ENCODE measurements around the gene MCAT. TPM values are rescaled to one million over a fixed set of nuclear protein-coding genes. Genes with fewer than 3 reads are reported as not detected.

The MCAT gene
- total and polyA plus RNA-seq, 2 donors (not counting 1 experiment from before 2014, with no cell fraction given): 8.4 to 10.1 TPM

GRCh38 chr22:43110444-43110926 is 32.7 kb downstream of the MCAT start, which contains the start of gene BIK:
BIK (plus strand) TSS chr22:43110750; CDS start chr22:43124023, 13,273 bp downstream.
- peak within 1 kb of the TSS; percentile 45 to 73 (median 57) for H3K4me3 ChIP-seq (ENCODE audit: control extremely low read depth in 1 of 5, extremely low read depth in 1 of 5, insufficient read depth in 1 of 5, low read depth in 2 of 5, low read length in 4 of 5)
- peaks cover 9% of the 10 kb centered on the region for H3K79me2 ChIP-seq (ENCODE audit: control insufficient read depth, insufficient read depth, low read length)
- peaks cover 25% of the 10 kb centered on the region for H3K4me1 Mint-ChIP-seq
- H3K27me3 ChIP-seq (replicated peaks in 1 of 4; ENCODE audit: control extremely low read depth in 1 of 4, control insufficient read depth in 3 of 4, insufficient read depth in 4 of 4, low read length in 3 of 4): peaks cover 0 to 71% (median 34%) of the 10 kb centered on the region in 4 experiments
- ATAC-seq (ENCODE audit: low read depth): peak; percentile 61
- ChIA-PET POLR2A (interaction anchor here (0.7 kb wide), 1 partner anchor 28 kb away, joined by 5 read pairs; no protein-coding TSS in a partner anchor), CTCF (interaction anchor here (0.7 to 2.0 kb wide), 9 partner anchors 11 to 541 kb away, joined by 3 to 9 read pairs (median 4); no protein-coding TSS in a partner anchor)
- H3K4me2 ChIP-seq (replicated peaks; ENCODE audit: low read depth, low read length, poor library complexity, severe bottlenecking): peak within 1 kb of the TSS; percentile 98
- H3K9me3 Mint-ChIP-seq (ENCODE audit: insufficient read depth): no peaks in the 10 kb centered on the region
- H3K4me1 ChIP-seq (ENCODE audit: control insufficient read depth in 2 of 2, insufficient read depth in 2 of 2, low read length in 2 of 2): peaks cover 32 to 41% of the 10 kb centered on the region in 2 donors
- intact Hi-C loops (cut with micrococcal nuclease): loop anchor here (2.0 kb wide), 2 partner anchors 22 to 26 kb away; partner anchors contain the start of gene TTLL1
- H3K27ac ChIP-seq (ENCODE audit: low read length in 2 of 2): no peak within 1 kb of the TSS
- peak within 1 kb of the TSS; percentile 71 for H3K9ac ChIP-seq (ENCODE audit: low read length)
- H4K20me1 ChIP-seq (ENCODE audit: control insufficient read depth, insufficient read depth, low read length, poor library complexity, severe bottlenecking): peaks cover 8% of the 10 kb centered on the region
- H3K27ac Mint-ChIP-seq: peak within 1 kb of the TSS; percentile 41
- peak; percentile 65 for DNase-seq
- H3K27me3 Mint-ChIP-seq: peaks cover 36% of the 10 kb centered on the region
- no peaks in the 10 kb centered on the region for H3K36me3 ChIP-seq (replicated peaks in 1 of 2; ENCODE audit: control extremely low read depth in 1 of 2, control insufficient read depth in 1 of 2, extremely low read depth in 1 of 2, insufficient read depth in 2 of 2, low read length in 1 of 2)
- TF ChIP-seq CTCF (IDR thresholded peaks at IDR 0.05) (peak; percentile 26), EZH2 (IDR thresholded peaks at IDR 0.05; ENCODE audit: borderline replicate concordance, insufficient read depth, low read depth, low read length, poor library complexity, severe bottlenecking) (no peak)
- H2AFZ ChIP-seq (ENCODE audit: insufficient read depth, low read depth, low read length, poor library complexity, severe bottlenecking): peak within 1 kb of the TSS; percentile 78
- peak within 1 kb of the TSS; percentile 87 for H3K4me3 Mint-ChIP-seq
- H3K9me3 ChIP-seq (ENCODE audit: control extremely low read depth in 1 of 3, control insufficient read depth in 2 of 3, insufficient read depth in 1 of 3, low read length in 2 of 3): peaks cover 0 to 9% (median 0%) of the 10 kb centered on the region in 3 donors
- WGBS (ENCODE audit: insufficient coverage): under 1% methylated on average over 49 of the region's 49 CpGs

GRCh38 chr22:43109921-43110443 is 33.2 kb downstream of the MCAT start:
- no peak for ATAC-seq (ENCODE audit: low read depth)
- DNase-seq: no peak
- Histone ChIP-seq H3K36me3 (replicated peaks in 1 of 2; ENCODE audit: control extremely low read depth in 1 of 2, control insufficient read depth in 1 of 2, extremely low read depth in 1 of 2, insufficient read depth in 2 of 2, low read length in 1 of 2) (no peaks in the 10 kb centered on the region), H3K79me2 (ENCODE audit: control insufficient read depth, insufficient read depth, low read length) (peaks cover 9% of the 10 kb centered on the region), H4K20me1 (ENCODE audit: control insufficient read depth, insufficient read depth, low read length, poor library complexity, severe bottlenecking) (peaks cover 6% of the 10 kb centered on the region), H3K4me2 (replicated peaks; ENCODE audit: low read depth, low read length, poor library complexity, severe bottlenecking) (peak overlapping the region; percentile 98), H3K4me3 (ENCODE audit: control extremely low read depth in 1 of 5, extremely low read depth in 1 of 5, insufficient read depth in 1 of 5, low read depth in 2 of 5, low read length in 4 of 5) (peak overlapping the region; percentile 22 to 73 (median 57)), H3K27ac (ENCODE audit: low read length in 2 of 2) (no peak overlapping the region), H3K4me1 (ENCODE audit: control insufficient read depth in 2 of 2, insufficient read depth in 2 of 2, low read length in 2 of 2) (peaks cover 27 to 36% of the 10 kb centered on the region in 2 donors), H3K27me3 (replicated peaks in 1 of 4; ENCODE audit: control extremely low read depth in 1 of 4, control insufficient read depth in 3 of 4, insufficient read depth in 4 of 4, low read length in 3 of 4) (peaks cover 0 to 67% (median 32%) of the 10 kb centered on the region in 4 experiments), H3K9me3 (ENCODE audit: control extremely low read depth in 1 of 3, control insufficient read depth in 2 of 3, insufficient read depth in 1 of 3, low read length in 2 of 3) (peaks cover 0 to 9% (median 0%) of the 10 kb centered on the region in 3 donors), H3K9ac (ENCODE audit: low read length) (peak overlapping the region; percentile 71), H2AFZ (ENCODE audit: insufficient read depth, low read depth, low read length, poor library complexity, severe bottlenecking) (peak overlapping the region; percentile 78)
- Mint-ChIP-seq H3K4me3 (peak overlapping the region; percentile 81), H3K27me3 (peaks cover 36% of the 10 kb centered on the region), H3K9me3 (ENCODE audit: insufficient read depth) (no peaks in the 10 kb centered on the region), H3K4me1 (peaks cover 21% of the 10 kb centered on the region), H3K27ac (peak overlapping the region; percentile 16)
- 12% methylated on average over 28 of the region's 32 CpGs for WGBS (ENCODE audit: insufficient coverage)
- intact Hi-C loops (cut with micrococcal nuclease): loop anchor here (2.0 kb wide), 2 partner anchors 21 to 27 kb away; partner anchors contain the start of gene TTLL1
- ChIA-PET POLR2A (interaction anchor here (0.7 kb wide), 1 partner anchor 29 kb away, joined by 5 read pairs; no protein-coding TSS in a partner anchor), CTCF (interaction anchor here (0.7 to 2.0 kb wide), 9 partner anchors 12 to 540 kb away, joined by 3 to 9 read pairs (median 4); no protein-coding TSS in a partner anchor)
- TF ChIP-seq CTCF (IDR thresholded peaks at IDR 0.05) (no peak), EZH2 (IDR thresholded peaks at IDR 0.05; ENCODE audit: borderline replicate concordance, insufficient read depth, low read depth, low read length, poor library complexity, severe bottlenecking) (no peak)
